BJ (cell line): ENCODE measurements around the gene STK31. TPM values are rescaled to one million over a fixed set of nuclear protein-coding genes. Genes with fewer than 3 reads are reported as not detected.
"Not testable (repeated sequence)": the region's sequence is repeated elsewhere in the genome, so short reads cannot be mapped to it uniquely, and the experiment has no call there.

ENCODE experiments used
- CTCF ChIA-PET: fragments of 350-600 bp; formaldehyde crosslinking; extraction: SDS; loops from one replicate; lab custom pipeline; 2021; ENCODE audit warnings: antibody characterized with exemption, inconsistent platforms; lab: Yijun Ruan, JAX
- POLR2A ChIA-PET: fragments of 300-600 bp; sonication (Branson Sonifier 250); formaldehyde crosslinking; extraction: SDS; loops from one replicate; lab custom pipeline; 2021; ENCODE audit warnings: antibody characterized with exemption; lab: Charles Lee
- DNase-seq: peaks from one replicate; pipeline ENCODE4 v3.0.0-alpha.2; 2011; ENCODE audit warnings: low read depth
- H3K27me3 ChIP-seq: 2 replicates; pipeline ENCODE4 v1.6.0; 2011; ENCODE audit warnings: low read length; ENCODE audit not compliant: control insufficient read depth, insufficient read depth
- H3K36me3 ChIP-seq: 2 replicates; pipeline ENCODE4 v1.5.1; 2011; ENCODE audit warnings: low read length; ENCODE audit not compliant: control insufficient read depth, insufficient read depth
- H3K4me3 ChIP-seq: 2 replicates; pipeline ENCODE4 v1.5.1; 2011; ENCODE audit warnings: low read depth, mild to moderate bottlenecking, control low read depth, low read length
- CTCF ChIP-seq: IDR thresholded peaks from 2 replicates; pipeline ENCODE4 v1.5.1; 2011; ENCODE audit warnings: low read depth, mild to moderate bottlenecking, control low read depth, inconsistent platforms, low read length, moderate library complexity; ENCODE audit not compliant: insufficient read depth
- polyA plus RNA-seq: library from polyadenylated mRNA; depleted of rRNA; stranded (reverse); fragments of >200 nt; gene quantifications from 2 replicates; pipeline ENCODE4 v1.2.3, GENCODE V29; 2011

Gene STK31
- polyA plus RNA-seq, 1 experiment: not detected

- H3K36me3 ChIP-seq: no peaks in the 10 kb centered on the region
- no peak for TF ChIP-seq CTCF
- POLR2A ChIA-PET: no interaction called here
- H3K4me3 ChIP-seq: no peak overlapping the region
- CTCF ChIA-PET: no interaction called here
- no peaks in the 10 kb centered on the region for H3K27me3 ChIP-seq
- DNase-seq: no peak
Measured at GRCh38 chr7:23765943-23766342, 55.9 kb downstream of the STK31 start.

- Histone ChIP-seq H3K4me3 (no peak overlapping the region), H3K27me3 (no peaks in the 10 kb centered on the region), H3K36me3 (no peaks in the 10 kb centered on the region)
- DNase-seq: no peak
- CTCF ChIA-PET: no interaction called here
- TF ChIP-seq CTCF: no peak
- POLR2A ChIA-PET: no interaction called here
Measured at GRCh38 chr7:23767514-23767913, 57.5 kb downstream of the STK31 start.

- ChIA-PET POLR2A (no interaction called here), CTCF (no interaction called here)
- H3K4me3 ChIP-seq: no peak overlapping the region
- H3K36me3 ChIP-seq: no peaks in the 10 kb centered on the region
- no peak for TF ChIP-seq CTCF
- no peak for DNase-seq
- H3K27me3 ChIP-seq: no peaks in the 10 kb centered on the region
Measured at GRCh38 chr7:23768022-23768421, 58.0 kb downstream of the STK31 start.

GRCh38 chr7:23779185-23779800 lies 69.3 kb downstream of the STK31 start:
- H3K36me3 ChIP-seq, DNase-seq, H3K4me3 ChIP-seq, POLR2A ChIA-PET, H3K27me3 ChIP-seq: not testable (repeated sequence)
- CTCF ChIA-PET: interaction anchor here (0.6 kb wide), 1 partner anchor 250 kb away, joined by 3 read pairs; no protein-coding TSS in a partner anchor

- no peak for TF ChIP-seq CTCF
- no peaks in the 10 kb centered on the region for H3K27me3 ChIP-seq
- DNase-seq: no peak
- H3K36me3 ChIP-seq: no peaks in the 10 kb centered on the region
- POLR2A ChIA-PET: no interaction called here
- H3K4me3 ChIP-seq: no peak overlapping the region
- CTCF ChIA-PET: no interaction called here
Measured at GRCh38 chr7:23783115-23783514, 73.1 kb downstream of the STK31 start.

GRCh38 chr7:23787272-23787671 lies 77.3 kb downstream of the STK31 start:
- ChIA-PET POLR2A (no interaction called here), CTCF (interaction anchor here (0.6 kb wide), 1 partner anchor 24 kb away, joined by 4 read pairs; no protein-coding TSS in a partner anchor)
- H3K36me3 ChIP-seq: no peaks in the 10 kb centered on the region
- no peak overlapping the region for H3K4me3 ChIP-seq
- no peak for TF ChIP-seq CTCF
- DNase-seq: no peak
- H3K27me3 ChIP-seq: no peaks in the 10 kb centered on the region
